22Rv1 (cell line): ENCODE data around the gene SHQ1.
"Not testable (repeated sequence)": the region's sequence is repeated elsewhere in the genome, so short reads cannot be mapped to it uniquely, and the experiment has no call there.

Experiments
- H3K27ac ChIP-seq: fragments of 450-650 bp; 2 replicates; pipeline ENCODE4 v1.5.1; 2017
- ZFX ChIP-seq: fragments of 450-650 bp; IDR thresholded peaks from 2 replicates; pipeline ENCODE4 v1.6.1; 2017; ENCODE audit warnings: antibody characterized with exemption, borderline replicate concordance
- TF ChIP-seq, protein P1 (sequence below): fragments of 450-650 bp; IDR thresholded peaks from 2 replicates; pipeline ENCODE4 v1.5.1; 2017; ENCODE audit warnings: mild to moderate bottlenecking

Gene SHQ1

DNA sequence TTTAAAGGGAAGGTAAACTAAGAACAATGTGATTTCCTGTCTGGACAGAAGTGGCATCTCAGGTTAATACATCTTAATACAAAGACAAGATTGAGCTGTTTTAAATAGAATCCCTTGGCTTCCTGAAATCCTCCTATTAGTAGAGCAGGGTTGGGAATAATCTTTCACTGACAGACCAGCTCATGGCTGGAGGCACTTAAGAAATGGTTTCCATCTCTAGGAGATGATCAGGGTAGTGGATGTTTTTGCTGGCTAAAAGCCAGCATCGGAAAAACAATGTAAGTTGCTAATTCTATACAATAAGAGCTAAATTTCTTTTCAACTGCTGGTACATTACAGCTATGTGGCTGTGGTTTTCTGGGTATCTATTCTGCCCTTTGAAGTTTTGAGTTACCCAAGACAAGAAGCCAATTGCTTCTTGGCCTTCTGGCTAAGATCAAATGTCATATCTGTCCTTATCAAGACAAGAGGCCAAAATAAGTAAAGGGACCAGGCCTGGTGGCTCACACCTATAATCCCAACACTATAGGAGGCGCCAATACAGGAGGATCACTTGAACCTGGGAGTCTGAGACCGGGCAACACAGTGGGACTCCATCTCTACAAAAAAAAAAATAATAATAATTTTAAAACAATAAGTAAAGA lies 49.6 kb downstream of the SHQ1 start:
- TF ChIP-seq, protein P1, sequence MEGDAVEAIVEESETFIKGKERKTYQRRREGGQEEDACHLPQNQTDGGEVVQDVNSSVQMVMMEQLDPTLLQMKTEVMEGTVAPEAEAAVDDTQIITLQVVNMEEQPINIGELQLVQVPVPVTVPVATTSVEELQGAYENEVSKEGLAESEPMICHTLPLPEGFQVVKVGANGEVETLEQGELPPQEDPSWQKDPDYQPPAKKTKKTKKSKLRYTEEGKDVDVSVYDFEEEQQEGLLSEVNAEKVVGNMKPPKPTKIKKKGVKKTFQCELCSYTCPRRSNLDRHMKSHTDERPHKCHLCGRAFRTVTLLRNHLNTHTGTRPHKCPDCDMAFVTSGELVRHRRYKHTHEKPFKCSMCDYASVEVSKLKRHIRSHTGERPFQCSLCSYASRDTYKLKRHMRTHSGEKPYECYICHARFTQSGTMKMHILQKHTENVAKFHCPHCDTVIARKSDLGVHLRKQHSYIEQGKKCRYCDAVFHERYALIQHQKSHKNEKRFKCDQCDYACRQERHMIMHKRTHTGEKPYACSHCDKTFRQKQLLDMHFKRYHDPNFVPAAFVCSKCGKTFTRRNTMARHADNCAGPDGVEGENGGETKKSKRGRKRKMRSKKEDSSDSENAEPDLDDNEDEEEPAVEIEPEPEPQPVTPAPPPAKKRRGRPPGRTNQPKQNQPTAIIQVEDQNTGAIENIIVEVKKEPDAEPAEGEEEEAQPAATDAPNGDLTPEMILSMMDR = no peak
- TF ChIP-seq ZFX = no peak

DNA sequence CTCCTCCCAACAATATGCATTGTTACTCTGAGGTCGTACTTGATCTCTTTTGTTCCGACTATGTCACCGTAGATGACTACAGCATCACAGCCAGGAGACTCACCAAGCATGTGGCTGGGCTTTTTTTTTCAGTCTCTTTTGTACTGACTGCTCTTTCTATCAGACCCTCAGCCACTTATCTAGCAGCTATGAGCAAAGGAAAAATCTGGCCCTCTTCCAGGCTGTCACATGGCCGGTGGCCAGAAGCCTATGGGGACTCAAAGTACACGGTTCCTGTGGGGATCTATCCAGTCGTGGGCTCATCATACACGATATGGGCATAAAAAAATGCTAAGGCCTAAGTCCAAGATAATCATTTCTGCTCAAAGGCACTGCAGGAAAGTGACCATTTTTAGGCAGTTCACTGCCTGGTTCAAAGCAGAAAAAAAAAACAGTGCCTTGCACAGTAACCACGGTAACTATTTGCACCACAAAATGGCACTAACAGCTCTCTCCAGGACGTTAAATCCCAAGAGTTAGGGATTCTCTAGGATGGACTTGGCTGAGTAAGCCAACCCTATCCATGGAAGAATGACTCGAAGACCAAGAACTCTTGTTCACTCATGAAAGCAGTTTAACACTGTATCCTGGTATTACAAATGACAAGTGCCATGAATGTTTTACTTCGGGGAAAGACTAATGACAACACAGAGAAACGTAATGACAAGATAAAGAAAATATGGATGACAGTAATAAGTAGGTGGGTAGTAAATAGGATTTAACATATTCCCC lies 50.3 kb downstream of the SHQ1 start:
- H3K27ac ChIP-seq = no peak overlapping the region
- TF ChIP-seq, protein P1 = no peak
- no peak for TF ChIP-seq ZFX

More for the DNA sequence above, 49.6 kb downstream of the SHQ1 start:
- no peak overlapping the region for H3K27ac ChIP-seq

DNA sequence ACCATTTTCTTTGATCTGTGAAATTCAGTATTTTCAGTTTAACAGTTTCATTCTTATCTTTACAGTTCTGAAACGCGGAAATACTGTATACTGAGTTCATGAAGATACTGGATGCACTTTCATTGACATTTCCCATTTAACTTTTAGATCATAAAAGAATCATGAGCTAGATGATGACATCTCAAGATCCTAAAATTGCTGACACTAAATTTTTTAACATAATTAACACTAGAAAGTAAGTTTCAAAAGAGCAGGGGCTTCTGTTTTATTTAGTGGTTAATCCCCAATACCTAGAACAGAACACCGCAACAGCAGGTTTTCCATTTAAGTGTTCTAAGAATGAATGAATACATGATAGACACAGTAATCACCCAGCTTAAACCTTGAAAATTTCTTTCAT lies 54.2 kb downstream of the SHQ1 start:
- TF ChIP-seq, protein P1 = no peak
- no peak for TF ChIP-seq ZFX

DNA sequence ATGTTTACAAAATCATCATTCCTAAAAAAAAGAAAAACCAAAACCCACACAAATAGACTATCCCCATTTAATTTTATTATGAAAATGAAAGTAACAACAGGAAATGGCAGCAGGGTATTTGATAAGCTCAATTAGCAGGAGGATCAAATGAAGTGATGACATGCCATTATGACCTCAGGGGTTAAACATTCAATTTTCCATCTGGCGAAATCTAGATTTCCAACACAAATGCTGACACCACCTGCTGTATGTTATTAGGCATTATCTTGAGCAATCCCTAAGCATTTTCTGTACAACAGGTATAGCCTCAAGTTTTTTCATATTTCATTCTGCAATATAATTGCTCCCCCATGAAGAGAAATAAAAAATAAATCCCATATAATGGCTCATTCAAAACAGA lies 57.1 kb downstream of the SHQ1 start:
- no peak overlapping the region for H3K27ac ChIP-seq
- TF ChIP-seq, protein P1 = no peak
- no peak for TF ChIP-seq ZFX

More for the DNA sequence above, 54.2 kb downstream of the SHQ1 start:
- H3K27ac ChIP-seq = no peak overlapping the region

DNA sequence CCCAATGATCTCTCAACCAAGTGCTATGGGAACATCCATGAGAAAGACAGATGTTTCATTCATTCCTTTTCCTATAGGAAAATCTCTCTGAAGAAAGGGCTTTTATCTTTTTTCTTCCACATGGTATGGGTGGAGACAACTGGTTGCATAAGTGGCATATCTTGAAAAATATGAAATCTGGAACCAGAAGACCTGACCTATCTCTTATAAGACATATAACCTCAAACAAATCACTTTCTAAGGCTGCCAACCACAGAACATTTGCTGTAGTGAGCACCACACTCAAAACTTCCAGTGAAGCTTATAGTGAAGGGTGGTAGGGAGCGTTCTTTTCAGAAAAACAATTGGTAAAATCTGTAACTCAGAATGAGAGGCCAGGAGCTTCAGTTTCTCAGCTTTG lies 58.5 kb downstream of the SHQ1 start:
- TF ChIP-seq, protein P1 = no peak
- TF ChIP-seq ZFX = no peak
- H3K27ac ChIP-seq = no peak overlapping the region

DNA sequence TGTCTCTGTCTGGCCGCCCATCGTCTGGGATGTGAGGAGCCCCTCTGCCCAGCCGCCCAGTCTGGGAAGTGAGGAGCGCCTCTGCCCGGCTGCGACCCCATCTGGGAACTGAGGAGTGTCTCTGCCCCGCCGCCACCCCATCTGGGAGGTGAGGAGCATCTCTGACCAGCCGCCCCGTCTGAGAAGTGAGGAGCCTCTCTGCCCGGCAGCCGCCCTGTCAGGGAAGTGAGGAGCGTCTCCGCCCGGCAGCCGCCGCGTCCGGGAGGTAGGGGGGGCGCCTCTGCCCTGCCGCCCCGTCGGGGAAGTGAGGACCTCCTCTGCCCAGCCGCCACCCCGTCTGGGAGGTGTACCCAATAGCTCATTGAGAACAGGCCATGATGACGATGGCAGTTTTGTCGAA lies 60.0 kb downstream of the SHQ1 start:
- not testable (repeated sequence) for H3K27ac ChIP-seq

DNA sequence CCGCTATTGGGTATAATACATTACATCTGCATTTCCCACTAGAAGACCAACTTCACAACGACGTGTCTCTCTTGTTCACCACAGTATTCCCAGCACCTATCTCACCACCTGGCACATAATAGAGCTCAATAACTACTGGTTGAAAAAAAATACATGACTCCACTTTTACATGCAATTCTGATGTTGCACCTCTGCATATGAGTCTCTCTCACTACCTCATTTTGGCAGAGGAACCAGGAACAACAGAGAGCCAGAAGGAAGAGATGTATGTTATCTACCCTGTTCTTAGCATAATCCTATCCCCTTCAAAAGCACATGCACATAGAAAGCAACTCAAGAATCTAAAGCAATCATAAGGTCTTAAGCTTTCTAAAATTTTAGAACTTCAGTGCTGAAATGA lies 61.6 kb downstream of the SHQ1 start:
- no peak overlapping the region for H3K27ac ChIP-seq
- TF ChIP-seq, protein P1 = no peak
- TF ChIP-seq ZFX = no peak

DNA sequence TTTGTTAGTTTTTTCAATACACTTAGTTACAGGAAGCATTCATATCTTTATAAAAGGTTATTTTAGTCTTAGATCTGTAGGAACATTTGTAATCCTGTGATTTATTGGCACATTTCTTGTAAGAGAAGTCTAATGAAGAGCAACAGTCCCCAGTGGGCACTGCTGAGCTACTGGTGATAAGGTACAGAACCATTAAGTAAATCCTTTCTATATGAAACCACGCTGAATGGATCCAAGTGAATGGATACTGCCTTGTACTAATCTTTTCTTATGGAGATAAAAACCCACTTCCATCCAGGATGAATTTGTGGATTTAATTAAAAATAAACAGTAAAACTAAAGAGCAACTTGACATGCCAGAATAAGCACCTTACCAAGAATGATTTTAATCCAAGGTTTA lies 64.0 kb downstream of the SHQ1 start:
- H3K27ac ChIP-seq = no peak overlapping the region
- TF ChIP-seq, protein P1 = no peak
